H1 (cell line): ENCODE data around the gene PMEPA1. TPM values are rescaled to one million over a fixed set of nuclear protein-coding genes. Genes with fewer than 3 reads are reported as not detected.

ENCODE experiments used
- JUN ChIP-seq: IDR thresholded peaks from 2 replicates; pipeline ENCODE4 v1.6.1; 2011; ENCODE audit warnings: low read depth, mild to moderate bottlenecking, improper control_type of control experiment, low read length
- polyA plus RNA-seq, 7 experiments: library from polyadenylated mRNA; depleted of rRNA in 3 of 7; stranded (reverse) in 5 of 7; unstranded in 2 of 7; fragments of >200 nt in 5 of 7; fragments of 200-250 nt in 2 of 7; gene quantifications; 1 replicate in 5 of 7; 2 replicates in 1 of 7; 4 replicates in 1 of 7; pipeline versions ENCODE4 v1.2.1 to v1.2.3, GENCODE V29; 2011 to 2013; ENCODE audit warnings: missing spikeins in 2 of 7, mixed read lengths in 2 of 7
- total RNA-seq: library from RNA; stranded (reverse); fragmentation: NEBNext Ultra II Directional; extraction: Animal tissue kit (Norgen Biotek cat#: 25700); gene quantifications from 2 replicates; pipeline ENCODE4 v1.2.1, GENCODE V29; 2021

PMEPA1 gene
- total and polyA plus RNA-seq, 2 of the 8 experiments (the other 6 are each of a cell fraction or from before 2014, with no cell fraction given), result 12.7 to 20.5 TPM

GRCh38 chr20:57653546-57653900, 56.3 kb downstream of the PMEPA1 start (continued):
- TF ChIP-seq JUN, result no peak
